ENCODE results near the gene KCNH2. TPM values are rescaled to one million over a fixed set of nuclear protein-coding genes. Genes with fewer than 3 reads are reported as not detected.
A peak's percentile ranks its signal among the peaks of the same experiment; 100 is the strongest.

The KCNH2 gene
- total RNA-seq, 1 donor from 2014 or later, result 107 TPM

DNA sequence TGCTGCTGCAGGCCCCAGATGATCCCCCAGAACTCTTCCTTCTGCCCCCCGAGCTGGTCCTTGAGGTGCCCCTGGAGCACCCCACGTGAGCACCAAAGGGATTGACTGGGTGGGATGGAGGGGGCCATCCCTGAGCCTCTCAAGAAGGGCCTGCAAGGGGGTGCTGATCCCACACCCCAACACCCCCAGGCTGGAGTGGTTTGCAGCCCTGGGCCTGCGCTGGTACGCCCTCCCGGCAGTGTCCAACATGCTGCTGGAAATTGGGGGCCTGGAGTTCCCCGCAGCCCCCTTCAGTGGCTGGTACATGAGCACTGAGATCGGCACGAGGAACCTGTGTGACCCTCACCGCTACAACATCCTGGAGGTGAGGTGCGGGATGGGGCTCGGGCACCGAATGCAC is 20.9 kb upstream of the KCNH2 start:
- no peak for DNase-seq
- intact Hi-C loops (cut with micrococcal nuclease), result no loop called here
- ATAC-seq, result no peak

DNA sequence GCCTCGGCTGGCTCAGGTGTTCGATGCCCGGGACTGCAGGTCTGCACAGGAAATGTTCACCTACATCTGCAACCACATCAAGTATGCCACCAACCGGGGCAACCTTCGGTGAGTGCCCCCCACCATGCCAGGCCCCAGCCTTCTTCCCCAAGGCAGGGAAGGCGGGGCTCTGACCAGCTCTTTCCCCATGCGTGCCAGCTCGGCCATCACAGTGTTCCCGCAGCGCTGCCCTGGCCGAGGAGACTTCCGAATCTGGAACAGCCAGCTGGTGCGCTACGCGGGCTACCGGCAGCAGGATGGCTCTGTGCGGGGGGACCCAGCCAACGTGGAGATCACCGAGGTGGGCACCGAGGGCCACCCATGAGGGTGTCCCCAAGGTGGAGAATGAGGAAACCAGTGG is 20.2 kb upstream of the KCNH2 start:
- intact Hi-C loops (cut with micrococcal nuclease), result no loop called here
- ATAC-seq (no peak), DNase-seq (no peak)

DNA sequence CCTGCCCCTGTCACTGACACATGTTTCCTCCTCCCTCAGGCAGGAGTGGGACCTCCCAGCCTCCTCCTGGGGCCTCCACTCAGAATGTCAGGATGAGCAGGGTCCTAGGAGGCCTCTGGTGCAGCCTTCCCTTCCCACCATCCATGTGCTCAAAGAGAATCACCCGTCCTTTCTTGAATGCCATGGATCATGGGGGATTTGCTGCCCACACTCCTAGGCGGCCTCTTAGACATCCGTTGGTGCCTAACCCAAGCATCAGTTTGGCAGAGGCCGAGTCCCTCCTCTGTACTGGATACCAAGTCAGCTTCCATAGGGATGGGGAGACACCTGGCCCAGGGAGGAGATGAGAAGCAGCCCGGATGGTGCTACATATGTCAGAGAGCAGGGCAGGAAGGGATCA is 19.7 kb upstream of the KCNH2 start:
- ATAC-seq (no peak), DNase-seq (no peak)
- intact Hi-C loops (cut with micrococcal nuclease), result no loop called here

DNA sequence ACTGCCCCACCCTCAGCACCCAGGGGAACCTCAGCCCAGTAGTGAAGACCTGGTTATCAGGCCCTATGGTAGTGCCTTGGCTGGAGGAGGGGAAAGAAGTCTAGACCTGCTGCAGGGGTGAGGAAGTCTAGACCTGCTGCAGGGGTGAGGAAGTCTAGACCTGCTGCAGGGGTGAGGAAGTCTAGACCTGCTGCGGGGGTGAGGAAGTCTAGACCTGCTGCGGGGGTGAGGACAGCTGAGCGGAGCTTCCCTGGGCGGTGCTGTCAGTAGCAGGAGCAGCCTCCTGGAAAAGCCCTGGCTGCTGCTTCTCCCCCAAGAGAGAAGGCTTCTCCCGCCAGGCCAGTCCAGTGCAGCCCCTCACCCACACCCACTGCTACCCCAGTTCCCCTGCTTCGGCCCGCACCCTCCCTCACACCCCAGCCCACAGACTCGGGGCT is 19.0 kb upstream of the KCNH2 start:
- intact Hi-C loops (cut with micrococcal nuclease), result no loop called here
- no peak for ATAC-seq

DNA sequence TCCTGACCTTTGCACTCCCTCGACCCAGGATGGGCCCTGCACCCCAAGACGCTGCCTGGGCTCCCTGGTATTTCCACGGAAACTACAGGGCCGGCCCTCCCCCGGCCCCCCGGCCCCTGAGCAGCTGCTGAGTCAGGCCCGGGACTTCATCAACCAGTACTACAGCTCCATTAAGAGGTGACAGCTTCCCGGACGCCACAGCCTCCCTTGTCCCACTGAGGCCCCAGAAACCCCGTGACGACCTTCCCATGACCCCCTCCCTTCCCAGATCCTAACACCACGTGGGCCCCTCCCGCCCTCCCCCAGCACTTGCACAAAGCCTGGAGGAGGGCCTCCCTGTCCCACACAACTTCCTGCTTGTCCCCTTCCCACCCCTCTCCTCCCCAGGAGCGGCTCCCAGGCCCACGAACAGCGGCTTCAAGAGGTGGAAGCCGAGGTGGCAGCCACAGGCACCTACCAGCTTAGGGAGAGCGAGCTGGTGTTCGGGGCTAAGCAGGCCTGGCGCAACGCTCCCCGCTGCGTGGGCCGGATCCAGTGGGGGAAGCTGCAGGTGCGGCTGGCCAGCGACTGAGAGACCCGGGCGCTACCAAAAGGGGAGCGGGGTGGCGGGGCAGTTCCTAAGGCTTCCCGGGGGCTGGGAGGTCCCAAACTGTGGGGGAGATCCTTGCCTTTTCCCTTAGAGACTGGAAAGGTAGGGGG is 18.4 kb upstream of the KCNH2 start:
- intact Hi-C loops (cut with micrococcal nuclease), result no loop called here
- DNase-seq (peak; percentile 32), ATAC-seq (no peak)

More for the DNA sequence above, 19.0 kb upstream of the KCNH2 start:
- no peak for DNase-seq

DNA sequence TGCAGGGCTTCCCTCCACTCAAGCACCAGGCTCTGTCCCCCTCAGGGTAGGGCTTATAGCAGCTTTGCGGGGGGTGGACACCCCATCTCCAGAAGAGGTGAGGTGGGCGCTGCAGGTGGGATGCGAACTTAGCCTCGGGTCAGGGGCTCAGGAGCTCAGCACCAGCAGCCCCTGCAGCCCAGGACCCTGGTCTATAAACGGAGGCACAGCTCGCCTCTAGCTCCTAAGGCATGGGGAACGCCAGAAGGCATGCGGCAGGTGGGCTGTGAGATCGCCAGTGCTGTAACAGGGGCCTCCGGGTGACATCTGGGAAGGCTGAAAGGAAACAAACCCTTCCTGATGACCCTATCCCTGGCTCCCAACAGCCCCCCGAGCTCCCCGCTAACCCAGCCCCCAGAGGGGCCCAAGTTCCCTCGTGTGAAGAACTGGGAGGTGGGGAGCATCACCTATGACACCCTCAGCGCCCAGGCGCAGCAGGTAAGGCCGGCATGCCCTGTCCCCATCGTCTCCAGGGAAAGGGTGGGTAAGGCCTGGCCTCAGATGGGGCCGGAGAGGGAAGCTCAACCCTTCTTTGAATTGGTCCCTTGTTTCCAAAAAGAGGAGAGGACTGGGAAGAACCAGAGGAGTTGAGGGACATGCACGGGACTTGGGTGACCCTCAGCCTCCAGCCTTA is 16.9 kb upstream of the KCNH2 start:
- no peak for ATAC-seq
- intact Hi-C loops (cut with micrococcal nuclease), result no loop called here
- no peak for DNase-seq

DNA sequence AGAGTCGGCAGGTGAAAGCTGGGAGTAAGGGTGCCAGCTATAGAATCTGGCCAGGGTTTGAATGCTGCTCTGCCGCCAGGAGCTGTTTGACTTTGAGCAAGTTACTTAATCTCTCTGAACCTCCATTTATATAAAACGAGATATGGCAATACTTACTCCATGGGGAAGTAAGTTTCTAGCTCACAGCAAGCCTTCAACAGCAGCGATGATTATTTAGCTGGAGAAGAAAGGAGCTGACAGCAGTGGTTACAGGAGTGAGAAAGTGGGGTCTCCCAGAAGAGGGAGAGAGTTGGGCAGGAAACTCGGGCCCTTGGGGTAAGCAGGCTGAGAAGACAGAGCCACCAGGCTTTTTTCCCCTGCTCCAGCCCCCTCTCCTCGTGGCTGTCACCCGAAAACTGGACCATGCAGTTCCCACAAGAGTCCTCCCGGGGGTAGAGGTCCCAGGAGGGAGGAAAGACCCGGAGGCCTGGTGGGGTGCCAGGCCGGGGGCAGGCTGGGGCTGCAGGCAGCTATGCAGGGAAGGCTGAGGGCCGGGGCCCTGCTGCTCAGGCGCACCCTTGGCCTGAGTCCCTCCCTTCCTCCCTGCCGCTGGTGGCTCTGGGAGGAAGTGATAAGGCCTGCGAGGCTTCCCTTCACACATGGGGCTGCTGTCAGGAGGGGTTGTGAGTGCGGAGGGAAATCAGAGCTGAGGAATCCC is 16.2 kb upstream of the KCNH2 start:
- DNase-seq, result peak; percentile 82
- ATAC-seq, result peak; percentile 87
- intact Hi-C loops (cut with micrococcal nuclease), result no loop called here

DNA sequence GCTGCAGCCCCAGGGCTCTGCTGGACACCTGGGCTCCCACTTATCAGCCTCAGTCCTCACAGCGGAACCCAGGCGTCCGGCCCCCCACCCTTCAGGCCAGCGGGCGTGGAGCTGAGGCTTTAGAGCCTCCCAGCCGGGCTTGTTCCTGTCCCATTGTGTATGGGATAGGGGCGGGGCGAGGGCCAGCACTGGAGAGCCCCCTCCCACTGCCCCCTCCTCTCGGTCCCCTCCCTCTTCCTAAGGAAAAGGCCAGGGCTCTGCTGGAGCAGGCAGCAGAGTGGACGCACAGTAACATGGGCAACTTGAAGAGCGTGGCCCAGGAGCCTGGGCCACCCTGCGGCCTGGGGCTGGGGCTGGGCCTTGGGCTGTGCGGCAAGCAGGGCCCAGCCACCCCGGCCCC is 15.4 kb upstream of the KCNH2 start:
- intact Hi-C loops (cut with micrococcal nuclease), result no loop called here

DNA sequence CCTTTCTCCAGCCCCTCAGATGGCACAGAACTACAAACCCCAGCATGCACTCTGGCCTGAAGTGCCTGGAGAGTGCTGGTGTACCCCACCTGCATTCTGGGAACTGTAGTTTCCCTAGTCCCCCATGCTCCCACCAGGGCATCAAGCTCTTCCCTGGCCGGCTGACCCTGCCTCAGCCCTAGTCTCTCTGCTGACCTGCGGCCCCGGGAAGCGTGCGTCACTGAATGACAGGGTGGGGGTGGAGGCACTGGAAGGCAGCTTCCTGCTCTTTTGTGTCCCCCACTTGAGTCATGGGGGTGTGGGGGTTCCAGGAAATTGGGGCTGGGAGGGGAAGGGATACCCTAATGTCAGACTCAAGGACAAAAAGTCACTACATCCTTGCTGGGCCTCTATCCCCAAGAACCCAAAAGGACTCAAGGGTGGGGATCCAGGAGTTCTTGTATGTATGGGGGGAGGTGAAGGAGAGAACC is 14.7 kb upstream of the KCNH2 start:
- peak; percentile 51 for ATAC-seq
- peak; percentile 45 for DNase-seq
- intact Hi-C loops (cut with micrococcal nuclease), result no loop called here

More for the DNA sequence above, 15.4 kb upstream of the KCNH2 start:
- DNase-seq (peak; percentile 73), ATAC-seq (peak; percentile 49)

DNA sequence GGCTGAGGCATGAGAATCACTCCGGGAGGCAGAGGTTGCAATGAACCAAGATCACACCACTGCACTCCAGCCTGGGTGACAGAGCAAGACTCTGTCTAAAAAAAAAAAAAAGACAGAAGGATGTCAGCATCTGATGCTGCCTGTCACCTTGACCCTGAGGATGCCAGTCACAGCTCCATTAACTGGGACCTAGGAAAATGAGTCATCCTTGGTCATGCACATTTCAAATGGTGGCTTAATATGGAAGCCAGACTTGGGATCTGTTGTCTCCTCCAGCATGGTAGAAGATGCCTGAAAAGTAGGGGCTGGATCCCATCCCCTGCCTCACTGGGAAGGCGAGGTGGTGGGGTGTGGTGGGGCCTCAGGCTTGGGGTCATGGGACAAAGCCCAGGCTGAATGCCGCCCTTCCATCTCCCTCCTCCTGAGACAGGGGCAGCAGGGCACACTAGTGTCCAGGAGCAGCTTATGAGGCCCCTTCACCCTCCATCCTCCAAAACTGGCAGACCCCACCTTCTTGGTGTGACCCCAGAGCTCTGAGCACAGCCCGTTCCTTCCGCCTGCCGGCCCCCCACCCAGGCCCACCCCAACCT is 14.0 kb upstream of the KCNH2 start:
- no peak for DNase-seq
- intact Hi-C loops (cut with micrococcal nuclease), result no loop called here
- ATAC-seq, result no peak

DNA sequence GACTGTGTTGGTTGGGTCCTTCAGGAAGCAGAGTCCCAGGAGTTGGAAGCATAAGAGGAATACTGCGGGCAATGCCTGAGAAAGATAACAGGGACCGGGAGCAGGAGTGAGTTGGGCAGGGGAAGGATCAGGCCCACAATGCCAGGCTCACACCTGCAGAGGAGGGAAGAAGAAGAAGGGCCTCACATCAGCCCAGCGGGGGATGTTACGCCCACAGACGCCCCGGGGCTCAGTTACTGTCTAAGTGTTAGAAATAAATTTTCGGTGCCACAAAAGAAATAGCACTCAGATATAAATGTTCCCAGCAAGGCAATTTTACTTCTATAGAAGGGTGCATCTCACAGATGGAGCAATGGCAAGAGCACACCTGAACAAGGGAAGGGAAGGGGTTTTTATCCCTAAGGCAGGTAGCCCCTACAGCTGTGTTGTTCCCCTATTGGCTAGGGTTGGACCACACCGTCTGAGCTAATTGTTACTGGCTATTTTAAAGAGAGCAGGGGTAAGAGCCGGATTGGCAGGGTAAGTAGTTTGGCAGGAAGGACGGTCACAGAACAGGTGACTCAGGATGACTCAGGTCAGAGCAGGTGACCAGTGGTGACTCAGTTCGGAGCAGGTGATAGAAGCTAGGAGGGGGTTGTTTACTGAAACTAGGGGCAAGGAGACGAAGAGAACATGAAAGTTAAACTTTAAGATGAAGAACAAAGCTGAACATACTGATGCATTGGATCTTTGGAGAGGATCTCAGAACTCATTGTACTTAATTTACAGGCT is 12.5 kb upstream of the KCNH2 start, which contains the start of gene NOS3:
NOS3 (plus strand) TSS at position 602 of the 771 bp plus-strand sequence. CDS start 2,787 bp downstream, outside the sequence.
- intact Hi-C loops (cut with micrococcal nuclease), result no loop called here
- ATAC-seq (no peak), DNase-seq (no peak)

DNA sequence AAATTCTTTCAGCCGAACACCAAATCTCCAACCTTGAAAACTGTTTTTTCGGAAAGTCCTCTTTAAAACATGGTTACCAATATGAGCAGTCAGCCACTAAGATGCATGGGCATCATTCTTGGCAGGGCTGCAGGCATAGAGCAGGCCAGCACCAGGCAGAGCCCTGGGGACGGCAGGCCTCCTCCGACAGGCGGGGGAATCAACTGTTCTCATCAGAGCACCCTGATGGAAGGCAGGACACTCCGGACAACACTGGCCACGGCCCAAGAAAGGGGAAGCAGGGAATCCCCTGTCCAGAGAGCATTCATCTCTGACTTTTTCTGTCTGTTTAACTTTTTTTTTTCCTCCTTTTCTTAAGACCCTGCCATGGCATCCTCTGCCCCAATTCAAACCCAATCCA is 11.3 kb upstream of the KCNH2 start:
- DNase-seq (no peak), ATAC-seq (no peak)
- intact Hi-C loops (cut with micrococcal nuclease), result loop anchor here (5.0 to 10.0 kb wide), 2 partner anchors 92 to 205 kb away; no protein-coding TSS in a partner anchor

DNA sequence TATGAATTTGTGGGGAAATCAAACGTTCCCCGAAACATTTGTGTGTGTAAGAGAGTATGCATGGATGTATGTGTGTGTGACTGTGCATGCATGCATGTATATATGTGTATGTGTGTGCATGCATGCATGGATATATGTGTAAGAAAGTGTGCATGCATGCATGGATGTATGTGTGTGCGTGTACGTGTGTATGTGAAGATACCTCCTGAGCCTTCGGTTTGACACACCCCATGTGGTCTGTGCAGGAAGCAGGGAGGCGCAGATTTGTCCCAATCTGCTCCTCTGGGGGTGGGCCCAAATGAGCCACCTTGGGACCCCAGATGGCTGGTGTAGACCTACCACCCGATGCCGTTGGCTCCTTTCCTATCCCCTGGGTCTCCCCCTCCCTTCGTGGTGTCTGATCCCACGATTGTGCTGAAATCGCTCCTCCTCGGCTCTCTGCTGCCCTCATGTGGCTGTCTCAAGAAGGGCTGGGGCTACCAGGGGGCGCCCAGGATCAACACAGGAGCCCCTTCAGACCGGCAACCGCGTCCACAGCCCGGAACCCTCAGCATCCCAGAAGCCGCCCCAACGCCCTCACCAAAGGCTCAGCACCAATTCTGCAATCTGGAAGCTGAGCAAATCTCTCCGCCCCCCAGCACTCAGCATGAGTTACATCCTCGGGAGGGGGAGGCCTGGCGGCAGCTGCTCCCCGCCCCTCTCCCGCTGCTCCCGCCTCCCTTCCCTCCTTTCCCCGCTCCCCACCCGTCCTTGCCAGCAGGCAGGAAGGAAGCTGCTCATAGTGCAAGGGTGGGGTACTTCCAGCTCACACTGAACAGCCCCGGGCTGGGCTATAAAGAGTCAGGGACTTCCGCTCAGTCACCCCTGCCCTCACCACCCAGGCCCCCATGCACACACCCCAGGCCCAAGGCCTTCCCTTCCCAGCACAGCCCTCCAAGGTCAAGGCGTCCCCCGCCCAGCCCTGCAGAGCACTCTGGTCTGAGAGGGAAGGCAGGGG is 10.4 kb upstream of the KCNH2 start:
- DNase-seq (peak; percentile 75), ATAC-seq (peak; percentile 58)
- intact Hi-C loops (cut with micrococcal nuclease), result loop anchor here (5.0 to 10.0 kb wide), 2 partner anchors 91 to 204 kb away; no protein-coding TSS in a partner anchor

DNA sequence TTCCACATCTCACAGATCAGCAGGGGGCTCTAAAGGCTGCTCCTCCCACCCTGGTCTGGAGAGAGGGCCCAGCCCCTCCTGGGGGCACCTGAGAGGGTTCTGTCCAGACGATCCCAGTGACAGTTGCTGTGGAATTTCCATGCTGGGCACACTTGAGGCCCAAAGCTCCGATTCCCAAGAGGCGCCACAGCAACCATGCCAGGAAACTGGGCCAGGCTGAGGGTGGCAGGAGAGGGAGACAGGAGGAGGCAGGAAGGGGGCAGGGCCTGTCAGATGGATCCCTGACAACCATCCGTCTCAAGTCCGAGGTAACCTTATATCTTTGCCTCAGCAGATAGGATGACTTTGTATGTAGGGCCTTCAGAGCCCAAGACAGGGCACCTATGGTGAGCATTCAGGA is 8.4 kb upstream of the KCNH2 start:
- intact Hi-C loops (cut with micrococcal nuclease), result loop anchor here (5.0 to 10.0 kb wide), 2 partner anchors 89 to 202 kb away; no protein-coding TSS in a partner anchor
- DNase-seq, result no peak
- ATAC-seq, result no peak

DNA sequence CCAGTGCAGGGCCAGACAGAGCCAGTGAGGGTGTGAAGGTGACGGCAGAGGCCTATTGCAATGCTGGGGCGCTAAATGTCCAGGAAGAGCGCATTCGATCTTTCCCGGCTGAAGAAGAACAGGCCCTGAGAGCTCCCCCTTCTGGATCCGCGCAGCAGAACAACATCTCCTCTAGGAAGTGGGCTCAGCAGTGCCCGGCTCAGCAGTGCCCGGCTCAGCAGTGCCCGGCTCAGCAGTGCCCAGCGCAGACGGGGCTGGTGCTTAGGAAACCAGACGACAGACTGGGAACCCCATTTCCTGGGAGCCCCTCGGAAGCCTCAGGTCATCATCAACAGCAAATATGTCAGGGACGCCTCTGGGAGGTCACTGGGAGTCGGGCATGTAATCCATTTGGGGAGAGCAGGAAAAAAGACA is 8.0 kb upstream of the KCNH2 start:
- intact Hi-C loops (cut with micrococcal nuclease), result loop anchor here (5.0 to 10.0 kb wide), 2 partner anchors 89 to 201 kb away; no protein-coding TSS in a partner anchor
- DNase-seq, result peak; percentile 75
- peak; percentile 59 for ATAC-seq

DNA sequence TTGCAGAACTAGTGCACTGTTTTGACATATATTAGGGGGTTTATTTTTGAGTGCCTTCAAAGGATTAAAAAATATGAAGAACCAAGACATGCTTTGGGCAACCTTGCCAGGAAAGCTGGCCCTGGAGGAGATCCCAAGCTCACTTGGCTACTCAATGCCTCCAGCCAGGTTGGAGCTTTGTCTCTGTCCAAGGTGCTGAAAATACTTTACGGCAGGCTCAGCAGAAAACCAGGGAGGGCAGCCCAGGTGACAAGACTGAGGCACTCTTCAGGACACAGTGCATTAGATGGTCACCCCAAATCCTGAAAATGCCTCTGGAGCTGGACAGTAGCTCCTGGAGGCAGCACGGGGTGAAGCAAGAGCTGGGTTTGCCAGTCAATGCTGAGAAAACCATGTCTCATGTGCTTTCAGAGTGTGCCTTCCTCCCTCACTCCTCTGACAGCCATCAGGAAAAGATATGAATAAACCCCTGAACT is 5.8 kb upstream of the KCNH2 start:
- intact Hi-C loops (cut with micrococcal nuclease), result loop anchor here (10.0 kb wide), 1 partner anchor 199 kb away; no protein-coding TSS in a partner anchor
- ATAC-seq, result no peak
- no peak for DNase-seq

DNA sequence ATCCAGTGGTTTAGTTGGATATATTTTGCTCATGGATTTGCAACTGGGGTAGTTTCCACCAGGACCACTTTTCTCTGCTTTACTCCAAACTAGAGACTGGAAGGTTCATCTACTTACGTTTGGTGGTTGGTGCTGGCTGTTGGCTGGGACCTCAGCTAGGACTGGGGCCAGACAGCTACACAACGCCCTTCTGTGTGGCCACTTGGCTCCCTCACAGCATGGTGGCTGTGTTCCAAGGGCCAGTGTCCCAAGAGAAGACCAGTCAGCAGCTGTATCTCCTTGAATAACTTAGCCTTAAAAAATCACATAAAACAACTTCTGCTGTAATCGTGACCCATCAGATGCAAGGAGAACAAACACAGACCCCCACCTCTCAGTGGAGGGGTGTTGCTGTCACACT is 4.2 kb upstream of the KCNH2 start:
- ATAC-seq, result no peak
- DNase-seq, result peak; percentile 46
- intact Hi-C loops (cut with micrococcal nuclease), result loop anchor here (10.0 kb wide), 1 partner anchor 198 kb away; no protein-coding TSS in a partner anchor

All from left ventricle myocardium superior (tissue), 1 donor.